ENCODE data around the gene GTPBP6. TPM values are rescaled to one million over a fixed set of nuclear protein-coding genes. Genes with fewer than 3 reads are reported as not detected.
"Not testable (repeated sequence)": the region's sequence is repeated elsewhere in the genome, so short reads cannot be mapped to it uniquely, and the experiment has no call there.

The GTPBP6 gene
- total RNA-seq, 2 experiments from 2014 or later, result 55.7 to 59.9 TPM

GRCh38 chrX:305781-306613 lies 12.6 kb downstream of the GTPBP6 start:
- H3K27me3 Mint-ChIP-seq (ENCODE audit: low read depth); POLR2A ChIA-PET; DNase-seq; H3K9me3 Mint-ChIP-seq (ENCODE audit: insufficient read depth); H3K4me3 Mint-ChIP-seq; H3K4me1 Mint-ChIP-seq (ENCODE audit: low read depth); ATAC-seq; CTCF ChIA-PET; H3K27ac Mint-ChIP-seq: not testable (repeated sequence)
- peaks cover 66% of the 10 kb centered on the region for H3K36me3 Mint-ChIP-seq (ENCODE audit: low read depth)

DNA sequence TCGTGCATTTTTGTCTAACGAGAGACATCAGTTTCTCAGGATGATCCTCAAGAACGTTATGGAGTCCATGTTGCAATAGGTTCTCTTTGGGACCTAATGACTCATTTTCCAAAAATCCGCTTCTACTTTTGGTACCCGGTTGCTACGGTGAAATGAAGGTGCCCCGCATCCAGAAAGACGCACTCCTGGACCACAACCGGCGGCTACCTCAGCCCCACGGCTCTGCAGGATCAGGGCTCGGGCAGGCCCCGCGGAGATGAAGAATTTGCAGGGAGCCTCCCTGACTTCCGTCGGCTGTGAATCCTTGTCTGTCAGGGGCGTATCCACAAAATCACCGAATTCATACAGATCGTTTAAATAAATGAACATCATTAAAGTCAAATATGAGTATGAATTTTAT lies 15.6 kb downstream of the GTPBP6 start:
- Mint-ChIP-seq H3K27ac (no peak overlapping the region), H3K4me3 (no peak overlapping the region), H3K27me3 (ENCODE audit: low read depth) (no peaks in the 10 kb centered on the region), H3K4me1 (ENCODE audit: low read depth) (no peaks in the 10 kb centered on the region), H3K9me3 (ENCODE audit: insufficient read depth) (no peaks in the 10 kb centered on the region), H3K36me3 (ENCODE audit: low read depth) (peaks cover 65% of the 10 kb centered on the region)
- ChIA-PET CTCF (no interaction called here), POLR2A (no interaction called here)
- ATAC-seq (no peak), DNase-seq (no peak)

- H3K4me3 Mint-ChIP-seq, result no peak overlapping the region
- no peaks in the 10 kb centered on the region for H3K27me3 Mint-ChIP-seq (ENCODE audit: low read depth)
- ATAC-seq (no peak), DNase-seq (no peak)
- ChIA-PET CTCF (no interaction called here), POLR2A (no interaction called here)
- H3K36me3 Mint-ChIP-seq (ENCODE audit: low read depth), result peaks cover 55% of the 10 kb centered on the region
- H3K9me3 Mint-ChIP-seq (ENCODE audit: insufficient read depth), result no peaks in the 10 kb centered on the region
- no peak overlapping the region for H3K27ac Mint-ChIP-seq
- H3K4me1 Mint-ChIP-seq (ENCODE audit: low read depth), result no peaks in the 10 kb centered on the region
Measured at GRCh38 chrX:300334-300733, 18.3 kb downstream of the GTPBP6 start.

GRCh38 chrX:298993-299392 lies 19.6 kb downstream of the GTPBP6 start:
- H3K27ac Mint-ChIP-seq, result no peak overlapping the region
- ATAC-seq (no peak), DNase-seq (no peak)
- H3K4me1 Mint-ChIP-seq (ENCODE audit: low read depth), result no peaks in the 10 kb centered on the region
- H3K9me3 Mint-ChIP-seq (ENCODE audit: insufficient read depth), result no peaks in the 10 kb centered on the region
- POLR2A ChIA-PET, result no interaction called here
- peaks cover 49% of the 10 kb centered on the region for H3K36me3 Mint-ChIP-seq (ENCODE audit: low read depth)
- H3K4me3 Mint-ChIP-seq, result no peak overlapping the region
- CTCF ChIA-PET, result no interaction called here
- no peaks in the 10 kb centered on the region for H3K27me3 Mint-ChIP-seq (ENCODE audit: low read depth)

DNA sequence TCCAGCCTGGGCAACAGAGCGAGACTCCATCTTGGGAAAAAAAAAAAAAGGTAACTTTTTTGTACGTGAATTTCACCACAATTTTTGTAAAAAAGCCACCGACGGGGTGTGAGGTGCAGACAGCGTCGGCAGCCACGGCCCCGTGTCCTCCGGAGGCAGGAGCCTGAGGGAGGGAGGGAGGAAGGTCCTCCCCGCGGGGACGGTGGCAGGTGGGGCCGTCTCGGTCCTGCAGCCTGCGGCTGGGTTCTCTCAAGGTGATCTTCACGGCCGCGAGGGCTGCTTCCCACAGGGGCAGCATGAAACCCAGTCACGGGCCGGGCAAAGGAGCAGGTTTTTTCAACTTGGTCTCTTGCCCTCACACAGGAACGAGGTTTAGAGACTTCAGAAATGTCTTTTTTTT lies 23.5 kb downstream of the GTPBP6 start:
- Mint-ChIP-seq H3K27ac (no peak overlapping the region), H3K4me3 (no peak overlapping the region), H3K9me3 (ENCODE audit: insufficient read depth) (no peaks in the 10 kb centered on the region), H3K4me1 (ENCODE audit: low read depth) (no peaks in the 10 kb centered on the region), H3K27me3 (ENCODE audit: low read depth) (no peaks in the 10 kb centered on the region), H3K36me3 (ENCODE audit: low read depth) (peaks cover 57% of the 10 kb centered on the region)
- CTCF ChIA-PET, result no interaction called here
- ATAC-seq (no peak), DNase-seq (no peak)
- POLR2A ChIA-PET, result no interaction called here

- H3K9me3 Mint-ChIP-seq (ENCODE audit: insufficient read depth), result no peaks in the 10 kb centered on the region
- no peak for DNase-seq
- ChIA-PET POLR2A (no interaction called here), CTCF (no interaction called here)
- ATAC-seq, result no peak
- no peaks in the 10 kb centered on the region for H3K4me1 Mint-ChIP-seq (ENCODE audit: low read depth)
- H3K4me3 Mint-ChIP-seq, result no peak overlapping the region
- peaks cover 60% of the 10 kb centered on the region for H3K36me3 Mint-ChIP-seq (ENCODE audit: low read depth)
- no peaks in the 10 kb centered on the region for H3K27me3 Mint-ChIP-seq (ENCODE audit: low read depth)
- H3K27ac Mint-ChIP-seq, result no peak overlapping the region
Measured at GRCh38 chrX:292900-293897, 25.4 kb downstream of the GTPBP6 start.

DNA sequence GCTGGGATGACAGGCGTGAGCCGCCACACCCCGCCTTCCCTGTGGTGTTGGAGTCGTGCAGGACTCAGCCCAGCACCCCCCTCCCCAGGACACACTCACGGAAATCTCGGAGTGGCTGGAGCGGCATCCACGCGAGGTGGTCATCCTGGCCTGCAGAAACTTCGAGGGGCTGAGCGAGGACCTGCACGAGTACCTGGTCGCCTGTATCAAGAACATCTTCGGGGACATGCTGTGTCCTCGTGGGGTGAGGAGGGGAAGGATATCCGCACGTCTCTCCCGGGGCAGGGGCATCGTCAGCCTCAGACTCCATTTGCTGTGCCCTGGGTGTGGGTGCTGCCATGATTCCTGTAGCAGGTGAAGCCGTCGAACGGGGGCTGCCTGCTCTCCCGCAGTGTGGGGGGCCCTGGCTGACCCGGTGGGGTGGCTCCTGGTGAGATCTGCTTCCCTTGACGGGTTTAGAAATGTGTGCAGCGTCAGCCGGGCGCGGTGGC lies 27.1 kb downstream of the GTPBP6 start:
- ChIA-PET CTCF (no interaction called here), POLR2A (no interaction called here)
- no peaks in the 10 kb centered on the region for H3K9me3 Mint-ChIP-seq (ENCODE audit: insufficient read depth)
- DNase-seq (no peak), ATAC-seq (no peak)
- no peak overlapping the region for H3K4me3 Mint-ChIP-seq
- peaks cover 5% of the 10 kb centered on the region for H3K4me1 Mint-ChIP-seq (ENCODE audit: low read depth)
- H3K36me3 Mint-ChIP-seq (ENCODE audit: low read depth), result peaks cover 64% of the 10 kb centered on the region
- H3K27me3 Mint-ChIP-seq (ENCODE audit: low read depth), result no peaks in the 10 kb centered on the region
- no peak overlapping the region for H3K27ac Mint-ChIP-seq

DNA sequence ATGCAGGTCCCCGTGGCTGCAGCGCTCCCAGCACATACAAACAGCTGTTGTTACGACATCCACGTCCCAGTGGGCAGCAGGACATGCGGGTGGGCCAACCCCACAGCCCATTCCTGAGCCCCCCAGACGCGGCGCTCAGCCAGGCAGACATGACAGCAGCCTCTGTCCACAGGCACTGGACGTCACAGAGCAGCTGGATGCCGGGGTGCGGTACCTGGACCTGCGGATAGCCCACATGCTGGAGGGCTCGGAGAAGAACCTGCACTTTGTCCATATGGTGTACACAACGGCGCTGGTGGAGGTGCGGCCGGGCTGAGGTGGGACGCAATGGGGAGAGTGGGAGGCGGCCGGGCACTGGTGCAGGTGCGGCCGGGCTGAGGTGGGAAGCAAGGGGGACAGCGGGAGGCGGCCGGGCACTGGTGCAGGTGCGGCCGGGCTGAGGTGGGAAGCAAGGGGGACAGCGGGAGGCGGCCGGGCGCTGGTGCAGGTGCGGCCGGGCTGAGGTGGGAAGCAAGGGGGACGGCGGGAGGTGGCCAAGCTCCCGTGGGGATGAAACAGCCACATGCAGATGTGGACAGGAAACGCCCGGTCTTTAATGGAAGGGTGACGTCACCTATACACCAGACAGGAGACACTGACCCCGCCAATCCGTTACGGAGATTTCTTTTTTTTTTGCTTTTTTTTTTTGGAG lies 28.0 kb downstream of the GTPBP6 start:
- no peak overlapping the region for H3K27ac Mint-ChIP-seq
- POLR2A ChIA-PET, result no interaction called here
- CTCF ChIA-PET, result no interaction called here
- H3K4me3 Mint-ChIP-seq, result no peak overlapping the region
- H3K36me3 Mint-ChIP-seq (ENCODE audit: low read depth), result peaks cover 65% of the 10 kb centered on the region
- no peak for ATAC-seq
- DNase-seq, result no peak
- peaks cover 11% of the 10 kb centered on the region for H3K4me1 Mint-ChIP-seq (ENCODE audit: low read depth)
- no peaks in the 10 kb centered on the region for H3K9me3 Mint-ChIP-seq (ENCODE audit: insufficient read depth)
- H3K27me3 Mint-ChIP-seq (ENCODE audit: low read depth), result no peaks in the 10 kb centered on the region

- Mint-ChIP-seq H3K9me3 (ENCODE audit: insufficient read depth) (no peaks in the 10 kb centered on the region), H3K27me3 (ENCODE audit: low read depth) (no peaks in the 10 kb centered on the region), H3K27ac (no peak overlapping the region), H3K4me1 (ENCODE audit: low read depth) (peaks cover 22% of the 10 kb centered on the region), H3K4me3 (no peak overlapping the region), H3K36me3 (ENCODE audit: low read depth) (peaks cover 73% of the 10 kb centered on the region)
- no peak for DNase-seq
- no peak for ATAC-seq
- ChIA-PET POLR2A (no interaction called here), CTCF (no interaction called here)
Measured at GRCh38 chrX:288561-288991, 30.0 kb downstream of the GTPBP6 start.

- Mint-ChIP-seq H3K9me3 (ENCODE audit: insufficient read depth) (no peaks in the 10 kb centered on the region), H3K4me3 (no peak overlapping the region), H3K36me3 (ENCODE audit: low read depth) (peaks cover 64% of the 10 kb centered on the region), H3K27me3 (ENCODE audit: low read depth) (no peaks in the 10 kb centered on the region), H3K27ac (no peak overlapping the region), H3K4me1 (ENCODE audit: low read depth) (peaks cover 22% of the 10 kb centered on the region)
- DNase-seq (no peak), ATAC-seq (no peak)
- ChIA-PET CTCF (no interaction called here), POLR2A (no interaction called here)
Measured at GRCh38 chrX:287670-288069, 30.9 kb downstream of the GTPBP6 start.

- H3K4me1 Mint-ChIP-seq (ENCODE audit: low read depth), result peaks cover 31% of the 10 kb centered on the region
- no peaks in the 10 kb centered on the region for H3K27me3 Mint-ChIP-seq (ENCODE audit: low read depth)
- ATAC-seq (no peak), DNase-seq (no peak)
- H3K4me3 Mint-ChIP-seq, result peak overlapping the region; percentile 22
- peaks cover 46% of the 10 kb centered on the region for H3K36me3 Mint-ChIP-seq (ENCODE audit: low read depth)
- CTCF ChIA-PET, result no interaction called here
- H3K27ac Mint-ChIP-seq, result no peak overlapping the region
- no peaks in the 10 kb centered on the region for H3K9me3 Mint-ChIP-seq (ENCODE audit: insufficient read depth)
- POLR2A ChIA-PET, result no interaction called here
Measured at GRCh38 chrX:285076-285677, 33.4 kb downstream of the GTPBP6 start.

Measured in activated CD8-positive, alpha-beta T cell treated with anti-CD3 and anti-CD28 coated beads, Interleukin-2, amount 10 ng/mL, durations not matched to agents 7 days and 5 days (primary cell).